PFSK-1 (cell line): ENCODE results near the gene RGS6.

Experiments
- FOXP2 ChIP-seq: optimal IDR thresholded peaks from 2 replicates; pipeline ENCODE3; 2011; ENCODE audit warnings: borderline replicate concordance, control low read depth, inconsistent platforms; ENCODE audit not compliant: insufficient read depth; ENCODE audit errors: extremely low read length, extremely low read depth
- POLR2AphosphoS5 ChIP-seq: IDR thresholded peaks from 2 replicates; pipeline ENCODE4 v1.6.1; 2012; ENCODE audit warnings: low read depth, mild to moderate bottlenecking, control low read depth, low read length, moderate library complexity
- SIN3A ChIP-seq: IDR thresholded peaks from 2 replicates; pipeline ENCODE4 v1.6.1; 2012; ENCODE audit warnings: mild to moderate bottlenecking, low read length, moderate library complexity, borderline replicate concordance; ENCODE audit not compliant: insufficient read depth
- TAF1 ChIP-seq: IDR thresholded peaks from 2 replicates; pipeline ENCODE4 v1.6.1; 2012; ENCODE audit warnings: low read length, control low read depth, borderline replicate concordance; ENCODE audit not compliant: insufficient read depth
- TF ChIP-seq, protein P1 (sequence below), 2 experiments: IDR thresholded peaks; 2 replicates each; pipeline versions ENCODE4 v1.6.1 to v1.8.0; 2011 to 2012; ENCODE audit warnings: low read depth in 2 of 2, low read length in 2 of 2, control low read depth in 1 of 2, inconsistent platforms in 1 of 2, mild to moderate bottlenecking in 1 of 2, moderate library complexity in 1 of 2; ENCODE audit not compliant: insufficient read depth in 1 of 2

RGS6 gene

DNA sequence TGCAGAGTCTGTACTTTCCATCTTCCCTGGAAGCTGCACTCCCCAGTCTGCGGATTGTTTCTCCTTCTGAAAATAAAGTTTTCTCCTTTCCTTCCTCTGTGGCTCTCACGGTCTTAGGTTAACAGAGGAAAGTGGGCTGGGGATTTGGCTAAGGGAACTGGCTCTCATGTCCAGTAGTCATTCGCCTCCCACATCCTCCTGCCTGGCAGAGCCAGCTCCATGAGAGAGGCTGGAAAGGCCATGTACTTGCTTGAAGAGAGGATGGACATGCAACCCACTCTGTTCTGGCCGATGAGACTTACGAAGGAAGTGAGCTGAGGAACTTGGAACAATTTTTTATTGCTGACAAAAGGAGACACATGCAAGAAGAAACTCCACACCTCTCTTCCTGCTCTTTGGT is 18.9 kb upstream of the RGS6 start:
- TF ChIP-seq TAF1 (no peak), FOXP2 (no peak), POLR2AphosphoS5 (no peak), SIN3A (no peak)
- TF ChIP-seq, protein P1, sequence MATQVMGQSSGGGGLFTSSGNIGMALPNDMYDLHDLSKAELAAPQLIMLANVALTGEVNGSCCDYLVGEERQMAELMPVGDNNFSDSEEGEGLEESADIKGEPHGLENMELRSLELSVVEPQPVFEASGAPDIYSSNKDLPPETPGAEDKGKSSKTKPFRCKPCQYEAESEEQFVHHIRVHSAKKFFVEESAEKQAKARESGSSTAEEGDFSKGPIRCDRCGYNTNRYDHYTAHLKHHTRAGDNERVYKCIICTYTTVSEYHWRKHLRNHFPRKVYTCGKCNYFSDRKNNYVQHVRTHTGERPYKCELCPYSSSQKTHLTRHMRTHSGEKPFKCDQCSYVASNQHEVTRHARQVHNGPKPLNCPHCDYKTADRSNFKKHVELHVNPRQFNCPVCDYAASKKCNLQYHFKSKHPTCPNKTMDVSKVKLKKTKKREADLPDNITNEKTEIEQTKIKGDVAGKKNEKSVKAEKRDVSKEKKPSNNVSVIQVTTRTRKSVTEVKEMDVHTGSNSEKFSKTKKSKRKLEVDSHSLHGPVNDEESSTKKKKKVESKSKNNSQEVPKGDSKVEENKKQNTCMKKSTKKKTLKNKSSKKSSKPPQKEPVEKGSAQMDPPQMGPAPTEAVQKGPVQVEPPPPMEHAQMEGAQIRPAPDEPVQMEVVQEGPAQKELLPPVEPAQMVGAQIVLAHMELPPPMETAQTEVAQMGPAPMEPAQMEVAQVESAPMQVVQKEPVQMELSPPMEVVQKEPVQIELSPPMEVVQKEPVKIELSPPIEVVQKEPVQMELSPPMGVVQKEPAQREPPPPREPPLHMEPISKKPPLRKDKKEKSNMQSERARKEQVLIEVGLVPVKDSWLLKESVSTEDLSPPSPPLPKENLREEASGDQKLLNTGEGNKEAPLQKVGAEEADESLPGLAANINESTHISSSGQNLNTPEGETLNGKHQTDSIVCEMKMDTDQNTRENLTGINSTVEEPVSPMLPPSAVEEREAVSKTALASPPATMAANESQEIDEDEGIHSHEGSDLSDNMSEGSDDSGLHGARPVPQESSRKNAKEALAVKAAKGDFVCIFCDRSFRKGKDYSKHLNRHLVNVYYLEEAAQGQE (IDR thresholded peaks at IDR 0.05; ENCODE audit: insufficient read depth in 1 of 2, low read depth in 2 of 2, low read length in 2 of 2) = no peak

DNA sequence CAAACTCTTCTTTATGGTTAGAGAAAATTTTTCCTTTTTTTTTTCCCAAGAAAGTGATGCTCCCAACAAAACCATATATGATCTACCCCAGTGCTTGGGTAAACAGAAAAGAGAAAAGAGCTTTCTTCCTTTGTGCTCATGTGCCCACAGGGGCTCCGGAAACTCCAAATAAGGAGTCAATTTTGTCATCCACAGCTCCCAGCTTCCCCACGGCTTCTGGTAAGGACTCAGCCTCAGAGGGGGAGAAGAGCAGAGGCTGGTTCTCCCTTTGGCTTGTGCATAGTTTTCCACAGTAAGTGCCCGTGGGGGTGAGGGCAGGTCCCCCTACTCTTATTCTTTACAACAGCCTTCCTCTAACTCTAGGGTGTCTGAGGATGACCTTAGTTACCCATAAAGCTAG is 13.3 kb upstream of the RGS6 start:
- no peak for TF ChIP-seq TAF1
- TF ChIP-seq POLR2AphosphoS5 = no peak
- no peak for TF ChIP-seq SIN3A
- TF ChIP-seq FOXP2 = no peak
- TF ChIP-seq, protein P1 (IDR thresholded peaks at IDR 0.05; ENCODE audit: insufficient read depth in 1 of 2, low read depth in 2 of 2, low read length in 2 of 2) = no peak

DNA sequence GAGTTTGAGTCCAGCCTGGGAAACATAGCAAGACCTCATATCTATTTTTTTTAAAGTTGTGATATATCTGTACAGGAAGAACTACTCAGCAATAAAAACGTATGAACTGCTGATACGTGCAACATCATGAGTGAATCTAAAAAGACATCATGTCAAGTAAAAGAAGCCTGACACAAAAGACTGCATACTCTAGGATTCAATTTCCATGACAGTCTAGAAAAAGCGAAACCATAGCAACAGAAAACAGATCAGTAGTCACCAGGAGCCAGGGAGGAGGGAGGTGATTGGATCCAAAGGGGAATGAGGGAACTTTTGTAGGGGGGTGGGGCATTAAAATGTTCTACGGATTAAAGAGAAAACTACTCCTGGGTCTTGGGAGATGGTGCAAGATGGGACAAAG is 8.7 kb upstream of the RGS6 start:
- TF ChIP-seq TAF1 (no peak), POLR2AphosphoS5 (no peak), SIN3A (no peak), FOXP2 (no peak)
- TF ChIP-seq, protein P1 (IDR thresholded peaks at IDR 0.05; ENCODE audit: insufficient read depth in 1 of 2, low read depth in 2 of 2, low read length in 2 of 2) = no peak

DNA sequence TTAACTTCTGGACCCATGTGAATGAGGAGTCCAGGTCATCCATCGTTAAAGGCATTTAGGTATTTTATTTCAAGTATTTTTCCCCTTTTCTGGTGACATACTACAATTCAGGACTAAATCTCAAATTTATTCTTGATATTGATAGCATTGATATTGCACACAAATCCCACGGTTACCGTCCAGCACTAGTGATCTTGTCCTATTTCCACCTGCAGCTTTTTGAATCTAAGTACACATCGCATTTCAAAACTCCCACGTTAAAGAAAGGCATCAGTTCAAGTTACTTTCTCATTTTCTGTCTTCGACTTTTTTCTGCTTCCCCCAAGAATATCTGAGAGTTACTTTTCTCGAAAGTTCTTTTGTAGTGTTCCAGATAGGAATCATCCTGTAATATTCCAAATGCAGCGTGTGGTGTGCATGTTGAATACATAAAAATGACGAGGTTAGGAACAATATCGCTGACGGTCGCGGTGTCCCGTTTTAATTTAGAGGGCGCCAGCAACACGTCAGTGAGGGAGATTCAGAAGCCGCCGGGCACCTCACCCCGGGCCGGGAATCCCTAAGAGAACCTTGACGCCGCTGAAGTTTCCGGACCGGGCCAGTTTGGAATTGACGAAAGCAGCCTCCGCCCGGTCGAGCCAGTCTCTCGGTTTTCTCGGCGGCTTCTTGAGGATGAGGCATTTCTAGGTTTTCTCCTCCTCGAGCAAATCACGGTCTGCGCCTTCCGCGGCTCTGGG is 569 bp upstream of the RGS6 start:
- no peak for TF ChIP-seq POLR2AphosphoS5
- TF ChIP-seq FOXP2 = no peak
- TF ChIP-seq, protein P1 (IDR thresholded peaks at IDR 0.05; ENCODE audit: insufficient read depth in 1 of 2, low read depth in 2 of 2, low read length in 2 of 2) = no peak
- no peak for TF ChIP-seq TAF1
- no peak for TF ChIP-seq SIN3A
